Fibroblast of skin of left biceps (primary cell): ENCODE data around the gene FBXO44.
"Not testable (repeated sequence)": the region's sequence is repeated elsewhere in the genome, so short reads cannot be mapped to it uniquely, and the experiment has no call there.

ENCODE experiments used
- DNase-seq, 2 experiments: peaks; one replicate each; pipeline ENCODE4 v3.0.0-alpha.2; 2013; ENCODE audit warnings: low read depth in 2 of 2

Gene FBXO44, protein sequence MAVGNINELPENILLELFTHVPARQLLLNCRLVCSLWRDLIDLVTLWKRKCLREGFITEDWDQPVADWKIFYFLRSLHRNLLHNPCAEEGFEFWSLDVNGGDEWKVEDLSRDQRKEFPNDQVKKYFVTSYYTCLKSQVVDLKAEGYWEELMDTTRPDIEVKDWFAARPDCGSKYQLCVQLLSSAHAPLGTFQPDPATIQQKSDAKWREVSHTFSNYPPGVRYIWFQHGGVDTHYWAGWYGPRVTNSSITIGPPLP

DNA sequence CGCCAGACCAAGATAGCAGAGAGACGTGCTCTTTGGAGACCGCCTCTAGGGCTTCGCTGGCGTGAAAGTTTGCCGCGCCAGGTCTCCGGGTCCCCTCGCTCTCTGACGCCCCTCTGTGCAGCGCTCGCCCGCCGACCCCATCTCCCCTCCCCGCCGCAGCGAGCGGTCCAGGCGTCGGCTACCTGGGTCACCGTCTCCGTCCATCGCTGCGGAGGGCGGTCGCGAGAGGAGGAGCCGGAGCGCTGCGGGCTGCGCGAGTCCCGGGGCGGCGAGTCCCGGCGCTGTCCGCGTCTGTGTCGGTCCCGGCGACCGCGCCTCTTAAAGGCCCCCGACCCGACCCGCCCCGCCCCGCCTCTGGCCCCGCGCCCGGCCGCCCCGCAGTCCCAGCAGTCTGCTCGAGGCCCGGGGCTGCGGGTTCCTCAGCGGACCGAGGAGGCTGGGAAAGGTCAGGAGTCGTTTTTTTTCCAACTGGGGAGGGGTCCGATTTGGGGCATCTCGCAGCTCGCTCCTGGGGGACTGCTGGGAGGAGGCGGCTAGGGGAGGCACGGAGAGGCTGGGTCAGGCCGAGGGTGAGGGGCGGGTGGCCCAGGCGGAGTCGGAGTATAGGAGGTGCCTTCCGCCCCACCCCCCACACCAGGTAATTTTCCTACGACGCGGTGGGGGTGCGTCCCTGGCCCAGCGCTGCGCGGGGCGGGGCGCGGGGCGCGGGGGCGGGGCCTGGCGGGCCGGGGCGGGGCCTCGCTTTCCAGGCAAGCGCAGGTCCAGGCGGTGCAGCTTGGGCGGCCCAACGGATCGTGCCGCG lies at the start of gene FBXO44, which contains the start of gene FBXO2:
Gene FBXO44, plus strand, starts transcription at position 741 of the 802 bp plus-strand sequence. CDS start 959 bp downstream, outside the sequence.
Gene FBXO2, minus strand, starts transcription at position 293 of the 802 bp plus-strand sequence. Its CDS starts 89 bp downstream, at position 204.
- DNase-seq = no peak

DNA sequence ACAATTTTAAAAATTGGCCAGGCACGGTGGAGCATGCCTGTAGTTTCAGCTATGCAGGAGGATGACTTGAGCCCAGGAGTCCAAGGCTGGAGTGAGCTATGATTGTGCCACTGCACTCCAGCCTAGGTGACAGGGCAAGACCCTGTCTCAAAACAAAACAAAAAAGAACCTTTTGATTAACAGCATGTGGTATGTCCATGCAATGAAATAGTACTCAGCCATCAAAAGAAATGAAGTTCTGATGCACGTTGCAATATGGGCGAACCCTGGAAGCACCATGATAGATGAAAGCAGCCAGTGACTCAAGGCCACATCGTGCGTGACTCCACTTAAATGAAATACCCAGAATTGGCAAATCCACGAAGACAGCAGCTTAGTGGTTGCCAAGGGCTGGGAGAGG lies 47.9 kb upstream of the FBXO44 start:
- DNase-seq = no peak

DNA sequence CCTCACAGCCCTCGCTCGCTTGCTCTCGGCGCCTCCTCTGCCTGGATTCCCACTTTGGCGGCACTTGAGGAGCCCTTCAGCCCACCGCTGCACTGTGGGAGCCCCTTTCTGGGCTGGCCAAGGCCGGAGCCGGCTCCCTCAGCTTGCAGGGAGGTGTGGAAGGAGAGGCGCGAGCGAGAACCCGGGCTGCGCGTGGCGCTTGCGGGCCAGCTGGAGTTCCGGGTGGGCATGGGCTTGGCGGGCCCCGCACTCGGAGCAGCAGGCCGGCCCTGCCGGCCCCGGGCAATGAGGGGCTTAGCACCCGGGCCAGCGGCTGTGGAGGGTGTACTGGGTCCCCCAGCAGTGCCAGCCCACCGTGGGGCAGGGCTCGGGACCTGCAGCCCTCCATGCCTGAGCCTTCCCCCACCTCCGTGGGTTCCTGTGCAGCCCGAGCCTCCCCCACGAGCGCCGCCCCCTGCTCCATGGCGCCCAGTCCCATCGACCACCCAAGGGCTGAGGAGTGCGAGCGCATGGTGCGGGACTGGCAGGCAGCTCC lies 46.0 kb upstream of the FBXO44 start:
- not testable (repeated sequence) for DNase-seq

DNA sequence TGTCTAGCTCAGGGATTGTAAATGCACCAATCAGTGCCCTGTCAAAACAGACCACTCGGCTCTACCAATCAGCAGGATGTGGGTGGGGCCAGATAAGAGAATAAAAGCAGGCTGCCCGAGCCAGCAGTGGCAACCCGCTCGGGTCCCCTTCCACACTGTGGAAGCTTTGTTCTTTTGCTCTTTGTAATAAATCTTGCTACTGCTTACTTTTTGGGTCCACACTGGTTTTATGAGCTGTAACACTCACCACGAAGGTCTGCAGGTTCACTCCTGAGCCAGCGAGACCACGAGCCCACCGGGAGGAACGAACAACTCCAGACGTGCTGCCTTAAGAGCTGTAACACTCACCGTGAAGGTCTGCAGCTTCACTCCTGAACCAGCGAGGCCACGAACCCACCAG lies 45.3 kb upstream of the FBXO44 start:
- DNase-seq = not testable (repeated sequence)

DNA sequence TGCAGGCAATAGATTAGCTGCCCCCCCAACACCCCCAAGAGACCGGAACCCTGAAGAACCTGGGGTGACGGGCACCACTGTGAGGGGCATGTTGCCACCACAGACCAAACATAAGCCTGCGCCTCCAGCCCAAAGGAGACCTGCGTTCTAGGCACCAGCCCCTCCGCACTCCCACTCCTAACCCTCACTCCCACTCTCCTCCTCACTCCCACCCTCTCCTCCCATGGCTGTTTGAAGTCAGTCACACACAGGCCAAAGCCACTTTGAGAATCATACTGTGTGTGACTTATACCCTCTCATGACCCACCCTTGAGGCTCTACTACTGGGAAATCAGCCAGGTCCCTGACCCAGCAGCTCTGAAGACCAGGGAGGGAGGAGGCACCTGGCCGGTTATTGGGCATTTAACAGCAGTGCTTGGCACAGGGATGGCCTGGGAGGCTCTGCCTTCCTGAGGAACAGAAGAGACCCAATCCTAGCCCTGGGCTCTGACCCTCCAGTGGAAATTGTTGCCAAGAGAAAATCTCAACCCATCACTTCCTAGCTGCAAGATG lies 44.0 kb upstream of the FBXO44 start:
- DNase-seq = no peak

DNA sequence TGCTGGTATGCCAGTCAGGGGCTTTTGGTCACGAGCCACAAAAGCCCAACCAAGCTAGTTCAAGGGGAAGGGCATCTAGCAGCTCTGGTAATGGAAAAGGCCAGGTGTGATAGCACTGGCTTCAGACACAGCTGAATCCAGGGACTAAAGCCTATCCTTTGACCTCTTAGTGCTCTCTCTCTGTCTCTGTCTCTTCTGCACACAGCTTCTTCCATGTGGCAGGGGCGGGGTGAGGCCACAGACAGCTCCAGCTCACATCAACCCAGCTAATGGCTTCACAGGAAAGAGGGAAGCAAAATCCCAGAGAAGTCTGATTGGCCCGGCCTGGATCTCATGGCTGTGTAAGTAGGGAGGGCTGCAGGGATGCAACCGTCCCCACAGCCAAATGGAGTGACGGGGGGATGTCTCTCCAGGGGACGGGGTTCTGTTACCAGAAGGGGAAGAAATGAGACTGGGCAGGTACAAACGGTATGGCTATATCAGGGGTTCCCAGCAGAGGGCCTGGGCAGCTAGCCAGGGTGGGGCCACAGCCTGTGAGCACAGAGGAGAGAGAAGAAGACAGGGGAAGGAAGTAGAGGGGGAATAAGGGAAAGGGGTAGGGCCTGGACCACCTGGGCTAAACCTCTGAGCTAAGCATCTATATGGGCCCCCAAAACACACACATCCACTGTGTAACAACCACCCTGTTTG lies 42.9 kb upstream of the FBXO44 start:
- no peak for DNase-seq

DNA sequence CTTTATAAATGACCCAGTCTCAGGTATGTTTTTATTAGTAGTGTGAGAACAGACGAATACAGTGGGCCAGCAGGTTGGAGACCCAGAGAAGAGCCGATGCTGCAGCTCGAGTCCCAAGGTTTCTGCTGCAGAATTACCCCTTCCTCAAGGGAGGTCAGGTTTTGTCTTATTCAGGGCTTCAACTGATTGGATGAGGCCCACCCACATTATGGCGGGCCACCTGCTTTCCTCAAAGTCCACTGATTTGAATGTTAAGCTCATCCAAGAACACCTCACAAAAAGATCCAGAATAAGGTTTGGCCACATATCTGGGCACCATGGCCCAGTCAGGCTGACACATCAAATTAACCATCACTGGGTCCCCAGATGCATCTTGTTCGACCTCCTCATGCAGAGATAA lies 41.3 kb upstream of the FBXO44 start:
- no peak for DNase-seq

DNA sequence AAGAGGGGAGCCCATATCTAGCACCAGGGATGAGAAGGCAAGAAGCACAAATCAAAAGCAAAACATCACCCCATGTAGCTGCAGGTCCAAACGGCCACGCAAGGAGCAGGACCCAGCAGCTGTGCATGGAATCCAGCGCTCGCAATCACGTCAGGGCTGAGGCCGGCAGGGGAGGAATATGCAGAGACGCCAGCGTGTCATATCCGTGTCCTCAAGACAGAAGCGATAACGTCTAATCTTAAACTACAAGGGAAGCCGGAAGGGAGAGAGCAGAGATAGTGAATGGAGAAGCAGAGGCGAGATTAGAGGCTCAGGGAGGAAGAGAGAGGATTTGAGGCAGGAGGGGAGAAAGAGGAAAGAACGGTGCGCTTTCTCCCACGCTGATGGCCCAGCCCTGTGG lies 39.6 kb upstream of the FBXO44 start:
- DNase-seq = no peak

DNA sequence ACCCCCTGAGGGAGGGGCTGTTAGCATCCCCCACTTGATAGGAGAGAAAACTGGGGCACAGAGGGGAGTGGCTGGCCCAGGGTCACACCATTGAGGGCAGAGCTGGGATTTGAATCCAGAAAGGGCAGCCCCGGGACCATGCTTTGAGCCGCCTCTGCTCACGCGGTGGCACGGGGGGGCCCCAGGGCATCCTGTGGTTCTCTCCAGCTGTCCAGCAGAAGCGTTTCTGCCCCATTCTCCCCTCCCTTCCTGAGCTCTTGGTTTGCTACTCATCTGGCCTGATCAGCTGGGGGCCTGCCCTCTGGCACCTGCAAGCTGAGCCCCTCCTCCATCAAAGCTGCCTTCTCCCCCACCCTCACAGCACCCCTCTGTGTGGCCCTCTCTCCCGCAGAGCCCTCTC lies 37.9 kb upstream of the FBXO44 start:
- DNase-seq = no peak

DNA sequence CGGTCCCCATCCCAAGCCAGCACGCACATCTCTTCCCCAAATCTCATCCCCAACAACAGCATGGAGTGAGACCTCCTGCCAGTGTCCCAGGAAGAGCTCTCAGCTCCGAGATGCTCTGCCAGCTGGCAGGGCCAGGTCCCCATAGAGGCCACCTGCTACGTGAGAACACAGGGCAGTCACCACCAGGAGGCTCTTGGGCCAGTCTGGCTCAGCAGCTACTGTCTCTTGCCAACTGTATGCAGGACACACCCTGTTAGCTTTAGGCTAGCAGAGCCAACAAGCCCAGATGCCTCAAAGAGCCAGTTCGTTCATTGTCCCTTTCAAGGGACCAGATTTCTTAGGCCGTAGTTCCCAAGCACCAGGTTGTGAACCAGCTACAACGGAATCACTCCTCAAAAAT lies 37.4 kb upstream of the FBXO44 start:
- no peak for DNase-seq

DNA sequence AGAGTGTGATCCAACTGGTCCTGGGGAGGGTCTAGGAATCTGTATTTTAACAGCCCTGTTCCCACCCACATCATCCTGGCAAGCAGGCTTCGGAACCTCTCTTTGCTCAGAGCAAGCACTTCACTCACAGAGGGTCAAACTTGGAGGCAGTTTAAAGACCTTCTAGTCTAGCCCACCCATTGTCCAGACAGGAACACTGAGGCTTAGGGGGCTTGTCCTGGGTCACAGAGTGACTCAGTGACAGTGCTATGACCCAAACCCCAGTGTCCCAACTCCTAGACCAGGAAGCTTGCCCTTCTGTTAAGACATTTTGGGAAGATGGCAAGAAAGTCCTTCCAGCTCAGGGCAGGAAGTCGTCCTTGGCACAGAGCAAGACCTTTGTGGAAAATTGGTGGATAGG lies 36.9 kb upstream of the FBXO44 start:
- DNase-seq = no peak

DNA sequence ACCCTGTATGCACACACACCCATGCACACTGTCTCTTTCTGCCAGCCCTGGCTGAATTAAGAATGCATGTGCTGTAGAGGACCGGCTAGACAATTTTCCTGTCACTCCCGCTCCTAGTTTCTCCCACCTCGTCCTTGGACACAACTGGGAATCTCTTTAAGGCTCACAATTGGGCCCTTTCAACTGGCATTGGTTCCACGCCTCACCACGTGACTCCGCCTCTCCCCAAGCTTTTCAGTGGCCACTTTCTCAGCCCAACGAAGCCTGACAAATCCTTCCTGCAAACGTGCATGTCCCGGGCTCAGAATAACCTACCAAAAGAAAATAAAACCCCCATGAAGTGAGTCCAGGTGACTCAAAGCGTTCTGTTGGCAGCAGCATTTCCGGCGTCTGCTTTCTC lies 34.3 kb upstream of the FBXO44 start:
- no peak for DNase-seq

DNA sequence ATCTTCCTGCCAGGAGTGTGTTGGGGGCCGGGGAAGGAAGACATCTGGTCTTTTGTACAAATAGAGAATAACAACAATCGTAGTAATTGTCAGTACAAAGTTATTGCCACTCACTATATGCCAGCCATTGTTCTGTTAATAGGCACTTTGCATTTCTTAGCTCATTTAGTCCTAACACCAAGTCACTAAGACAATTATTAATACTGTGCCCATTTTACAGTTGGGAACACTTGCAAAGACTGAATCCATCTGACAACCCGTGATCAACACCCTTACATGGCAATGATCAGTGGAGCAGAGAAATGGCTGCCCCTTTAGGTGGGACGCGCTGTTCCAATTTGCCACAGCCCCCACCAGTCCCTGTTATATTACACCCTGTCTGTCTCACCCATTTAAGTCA lies 33.8 kb upstream of the FBXO44 start:
- DNase-seq = no peak

DNA sequence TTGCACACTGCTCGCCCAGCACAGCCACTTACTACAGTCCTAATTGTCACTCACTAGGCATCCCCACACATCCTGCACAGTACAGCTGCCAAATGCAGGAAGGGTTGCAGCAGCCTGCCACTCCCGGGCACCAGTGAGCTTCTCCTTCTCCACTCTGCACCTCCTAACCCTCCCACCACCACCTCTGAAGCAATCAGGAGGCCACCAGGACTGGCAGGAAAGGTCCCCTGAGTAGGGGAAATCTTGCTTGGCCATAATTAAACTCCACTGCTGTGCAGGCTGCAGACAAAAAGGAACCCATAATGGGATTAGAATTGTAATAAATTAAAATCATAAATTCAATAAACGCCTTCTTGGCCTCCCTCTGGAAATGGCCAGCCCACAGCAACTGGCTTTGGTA lies 32.3 kb upstream of the FBXO44 start:
- no peak for DNase-seq

DNA sequence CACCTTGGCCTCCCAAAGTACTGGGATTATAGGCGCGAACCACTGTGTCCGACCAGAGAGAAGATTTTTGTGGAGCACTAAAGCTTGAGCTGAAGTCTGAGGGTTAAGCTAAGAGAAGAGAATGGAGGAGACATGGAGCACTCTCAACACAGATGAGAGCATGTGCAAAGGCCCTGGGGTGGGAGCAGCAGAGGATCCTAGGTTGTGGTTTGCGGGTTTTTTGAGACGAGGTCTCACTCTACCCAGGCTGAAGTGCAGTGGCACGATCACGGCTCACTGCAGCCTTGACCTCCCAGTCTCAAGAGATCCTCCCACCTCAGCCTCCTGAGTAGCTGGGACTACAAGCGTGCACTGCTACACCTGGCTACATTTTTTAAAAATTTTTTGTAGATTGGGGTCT lies 31.0 kb upstream of the FBXO44 start:
- no peak for DNase-seq

DNA sequence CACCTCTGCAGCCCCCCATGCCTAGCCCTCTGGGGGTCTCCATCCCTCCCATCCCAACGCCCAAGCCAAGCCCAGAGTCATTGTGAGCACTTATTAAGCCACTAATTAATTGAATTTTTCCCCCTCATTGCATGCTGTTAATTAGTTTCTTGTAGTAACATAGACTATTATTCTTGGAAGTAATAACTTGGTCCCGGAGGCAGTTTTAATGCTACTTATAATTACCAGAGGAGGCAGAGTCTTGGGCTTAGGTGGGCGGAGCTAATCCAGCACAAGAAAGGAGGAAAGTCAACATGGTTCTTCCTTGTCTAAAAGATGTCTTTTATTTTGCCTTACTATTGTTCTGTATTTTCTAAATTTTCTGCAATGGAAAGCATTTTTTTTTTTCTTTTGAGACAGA lies 28.1 kb upstream of the FBXO44 start:
- DNase-seq = no peak

DNA sequence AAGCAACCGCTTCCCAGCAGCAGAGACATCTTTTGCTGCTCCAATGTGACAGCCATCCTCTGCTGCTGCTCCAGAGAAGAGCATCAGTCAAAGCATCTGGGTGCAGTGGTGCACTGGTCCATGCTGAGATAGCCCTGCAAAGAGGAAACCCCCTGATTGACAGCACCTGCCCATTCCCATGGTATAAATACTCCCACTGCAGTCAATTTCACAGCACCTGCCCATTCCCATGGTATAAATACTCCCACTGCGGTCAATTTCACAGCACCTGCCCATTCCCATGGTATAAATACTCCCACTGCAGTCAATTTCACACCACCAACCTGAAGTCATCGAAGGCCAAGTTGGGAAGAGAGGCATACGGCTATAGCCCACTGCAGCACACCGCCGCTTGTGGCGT lies 25.9 kb upstream of the FBXO44 start:
- DNase-seq = no peak

DNA sequence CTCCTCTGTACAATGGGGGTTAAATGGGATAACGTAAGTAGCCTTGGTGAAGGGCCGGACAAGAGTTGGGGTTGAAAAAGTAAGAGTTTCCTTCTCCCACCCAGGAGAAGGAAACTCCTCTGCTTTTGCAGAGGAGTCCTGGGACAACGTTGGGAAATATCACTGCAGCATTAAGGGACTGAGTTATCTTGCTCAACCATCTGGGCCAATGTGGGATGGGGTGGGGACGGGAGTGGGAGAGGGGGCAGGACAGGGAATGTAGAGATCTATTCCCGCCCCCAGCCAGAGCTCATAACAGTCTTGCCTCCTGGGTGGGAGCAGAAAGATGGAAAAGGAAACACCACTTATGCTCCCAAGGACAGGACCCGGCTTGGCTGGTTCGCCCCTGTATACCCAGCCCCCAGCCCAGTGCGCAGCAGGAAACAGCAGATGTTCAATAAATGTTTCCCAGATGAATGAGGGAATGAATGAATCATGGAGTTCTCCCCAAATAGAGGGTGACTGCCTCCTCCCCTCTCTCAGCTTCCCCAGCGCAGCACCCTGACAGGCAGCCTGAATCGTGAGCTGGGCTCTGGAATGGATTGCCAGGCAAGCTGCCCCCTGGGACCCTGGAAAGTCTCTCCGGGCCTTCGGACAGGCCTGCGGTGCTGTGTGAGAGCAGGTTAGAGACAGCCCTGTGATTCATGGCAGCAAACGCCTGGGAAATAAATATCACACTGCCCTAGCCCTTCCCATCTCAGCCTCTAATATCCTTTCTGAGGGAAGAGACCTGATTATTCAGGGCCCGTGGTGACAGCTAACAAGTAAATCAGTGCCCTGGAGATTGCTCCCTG lies 25.3 kb upstream of the FBXO44 start:
- DNase-seq = no peak

DNA sequence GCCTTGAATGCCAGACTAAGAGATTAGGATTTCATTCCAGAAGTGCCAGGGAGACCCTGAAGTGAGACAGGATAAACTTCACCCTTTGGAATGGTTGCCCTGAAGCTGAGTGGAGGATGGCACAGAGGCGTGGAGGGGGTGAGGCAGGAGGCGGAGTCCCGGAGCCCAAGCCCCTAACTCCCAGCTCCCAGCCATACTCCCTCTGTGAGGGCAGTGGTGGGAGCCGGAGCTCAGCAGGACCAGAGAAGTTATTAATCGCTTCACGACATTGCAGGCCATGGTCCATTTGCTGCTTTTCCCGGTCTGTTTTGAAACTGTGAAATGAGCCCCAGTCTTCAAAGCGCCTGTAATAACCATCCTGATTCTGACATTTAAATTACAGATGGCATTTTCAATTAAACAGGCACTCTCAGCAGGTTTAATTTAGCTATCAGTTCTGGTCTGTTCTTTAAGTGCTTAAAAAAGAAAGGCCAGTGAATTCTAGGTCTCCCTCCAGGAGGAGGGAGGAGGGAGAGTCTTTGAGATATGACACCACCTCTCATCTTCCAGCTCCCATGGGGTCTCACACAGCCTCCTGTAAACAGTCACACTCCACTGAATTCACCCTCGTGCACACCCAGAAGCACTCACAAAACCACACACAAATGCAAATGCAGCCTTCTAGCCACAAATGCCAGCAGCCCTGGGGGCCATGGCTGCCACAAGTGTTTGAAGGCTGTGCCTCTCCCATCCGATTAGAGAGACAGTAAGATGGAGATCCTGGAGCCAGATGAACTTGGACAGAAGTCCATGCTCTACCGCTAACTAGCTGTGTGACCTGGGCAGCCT lies 20.1 kb upstream of the FBXO44 start:
- no peak for DNase-seq

DNA sequence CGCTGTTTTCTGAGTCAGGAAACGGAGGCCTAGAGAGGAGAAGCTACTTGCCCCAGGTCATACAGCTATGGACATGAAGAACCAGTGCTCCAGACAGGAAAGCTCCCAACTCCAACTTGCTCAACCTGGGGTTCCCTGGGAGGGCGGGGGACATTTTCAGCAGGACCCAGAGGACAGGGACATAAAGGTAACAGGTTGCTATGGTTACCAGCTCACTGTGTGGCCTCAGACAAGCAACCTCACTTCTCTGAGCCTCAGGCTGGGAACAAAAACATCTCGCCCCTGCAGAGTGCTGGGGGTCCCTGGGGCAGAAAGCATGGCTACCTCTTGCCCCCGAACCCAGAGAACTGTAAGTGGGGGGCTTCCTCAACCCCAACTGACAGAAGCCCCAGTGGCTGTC lies 16.6 kb upstream of the FBXO44 start:
- no peak for DNase-seq
